NCI-H1694 (cell line): ENCODE data around the gene GRAMD4.

ENCODE experiments used
- DNase-seq: peaks from one replicate; lab custom pipeline; 2025; lab: John Stamatoyannopoulos, UW

GRAMD4 gene

DNA sequence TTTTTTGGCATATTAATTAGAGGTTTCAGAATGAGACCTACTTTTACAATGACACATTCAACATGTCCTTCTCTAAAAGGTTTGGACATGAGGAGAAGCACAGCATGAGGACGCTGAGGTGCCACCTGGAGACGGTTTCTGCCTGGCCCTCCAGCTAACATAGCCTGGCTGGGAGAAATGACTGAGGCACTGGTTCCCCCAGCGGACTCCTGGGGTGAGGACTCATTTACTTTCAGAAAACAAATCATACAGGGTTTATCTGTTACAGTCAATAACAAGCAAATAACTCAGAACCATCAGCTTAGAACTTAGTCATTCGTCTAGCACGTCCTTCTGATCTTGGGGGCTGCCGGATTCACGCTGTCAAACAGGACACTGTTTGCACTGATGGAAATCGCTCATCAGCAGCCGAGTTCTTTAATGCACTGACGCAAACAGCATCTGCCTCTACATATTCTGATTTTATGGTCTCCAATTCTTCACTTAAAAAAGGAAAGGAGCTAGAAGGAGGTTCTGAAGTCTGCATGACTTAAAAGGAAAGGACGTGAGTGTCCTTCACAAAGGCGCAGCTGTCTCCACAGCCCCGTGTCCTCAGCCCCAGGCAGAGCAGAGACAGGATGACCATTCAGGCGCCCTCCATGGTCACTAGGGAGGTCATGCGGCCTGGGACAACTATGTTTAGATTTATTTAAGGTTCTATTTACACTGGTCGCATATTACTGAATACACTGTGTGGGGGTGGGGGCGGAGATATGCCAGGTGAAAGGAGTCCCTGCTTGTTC, 73.6 kb downstream of the GRAMD4 start:
- DNase-seq = peak; percentile 5

DNA sequence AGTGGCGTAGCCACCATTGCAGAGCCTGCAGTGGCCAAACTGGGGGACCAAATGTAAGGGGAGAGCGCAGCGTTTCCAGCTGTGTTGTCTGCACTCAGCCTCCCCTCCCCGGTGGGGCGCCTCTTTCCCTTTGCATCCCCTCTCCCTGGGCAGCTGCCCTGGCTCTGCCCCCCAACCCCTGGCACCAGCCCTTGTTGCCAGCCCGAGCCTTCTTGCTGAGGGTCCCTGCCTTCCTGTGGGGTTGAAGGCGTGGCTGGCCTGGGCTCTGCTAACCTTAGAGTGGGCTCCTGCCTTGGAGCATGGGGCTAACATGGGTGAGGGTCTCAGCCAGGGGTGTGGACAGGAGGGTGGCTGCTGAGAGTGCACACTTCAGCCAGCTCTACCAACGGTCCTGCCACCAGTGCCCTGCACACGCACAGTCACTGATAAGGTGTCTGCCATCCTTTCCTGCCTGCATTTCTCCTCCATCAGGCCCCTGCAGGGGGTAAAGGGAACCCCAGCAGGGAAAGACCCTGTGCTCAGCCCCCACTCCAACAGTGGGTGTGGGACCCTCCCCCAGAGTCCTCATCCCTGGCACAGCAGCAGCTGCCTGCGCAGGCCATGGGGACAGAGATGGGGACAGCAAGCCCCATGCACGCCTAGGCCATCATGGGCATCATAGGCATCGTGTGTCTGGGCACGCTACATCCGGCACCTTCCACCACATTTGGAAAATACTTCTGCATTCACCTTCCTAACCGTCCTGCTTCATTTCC, 74.4 kb downstream of the GRAMD4 start:
- DNase-seq = no peak

DNA sequence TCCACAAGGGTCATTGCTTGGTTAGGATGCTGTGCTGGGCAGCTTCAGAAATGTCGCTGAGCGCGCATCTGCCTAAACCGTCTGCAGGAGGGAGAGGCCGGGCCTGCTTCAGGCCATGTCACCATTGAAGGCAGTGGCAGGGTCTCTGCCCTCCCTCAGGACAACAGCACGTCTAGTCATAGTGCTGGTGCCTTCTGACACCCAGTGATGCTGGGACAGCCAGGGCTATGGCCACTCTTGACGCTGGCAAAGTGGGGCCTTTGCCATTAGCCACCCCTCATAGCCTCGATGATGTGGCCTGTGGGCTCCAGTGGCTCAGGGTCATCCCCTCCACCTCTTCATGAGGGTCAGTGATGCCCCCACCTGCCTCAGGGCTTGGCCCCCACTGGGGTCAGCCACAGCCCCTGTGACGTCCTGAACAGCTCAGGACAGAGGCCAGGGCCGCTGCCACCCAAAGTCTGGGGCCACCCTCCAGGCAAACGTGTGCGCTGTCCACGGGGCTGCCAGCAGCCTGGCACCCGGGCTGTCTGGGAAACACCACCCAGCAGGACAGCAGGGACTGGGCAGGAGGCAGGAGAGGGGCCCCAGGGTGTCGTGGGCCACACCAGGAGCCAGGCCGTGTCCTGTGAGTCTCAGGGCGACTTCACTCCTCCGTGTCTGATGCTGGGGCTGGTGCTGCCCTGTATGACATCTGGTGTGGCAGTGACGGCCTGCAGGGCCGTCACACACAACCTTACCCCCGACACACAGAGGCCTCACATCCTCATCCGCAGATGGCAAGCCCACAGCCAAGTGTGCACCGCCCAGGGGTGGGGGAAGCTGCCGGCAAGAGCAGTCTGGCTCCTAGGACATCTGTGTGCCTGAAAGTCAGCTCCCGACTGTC, 75.4 kb downstream of the GRAMD4 start:
- DNase-seq = peak; percentile 31

DNA sequence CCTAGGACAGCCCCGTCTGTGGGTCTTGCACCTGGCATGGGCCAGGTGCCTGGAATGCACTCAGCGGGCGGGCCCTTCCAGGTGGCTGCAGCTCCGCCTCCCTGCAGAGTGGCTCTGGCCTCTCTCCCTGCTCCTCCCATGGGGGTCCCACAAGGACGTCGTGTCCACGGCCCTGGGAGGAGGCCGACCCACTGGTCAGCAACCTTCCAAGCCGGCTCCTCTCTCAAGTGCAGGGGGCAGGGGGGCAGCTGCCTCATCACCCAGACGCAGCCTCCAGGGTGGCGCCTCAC, 76.0 kb downstream of the GRAMD4 start:
- no peak for DNase-seq

DNA sequence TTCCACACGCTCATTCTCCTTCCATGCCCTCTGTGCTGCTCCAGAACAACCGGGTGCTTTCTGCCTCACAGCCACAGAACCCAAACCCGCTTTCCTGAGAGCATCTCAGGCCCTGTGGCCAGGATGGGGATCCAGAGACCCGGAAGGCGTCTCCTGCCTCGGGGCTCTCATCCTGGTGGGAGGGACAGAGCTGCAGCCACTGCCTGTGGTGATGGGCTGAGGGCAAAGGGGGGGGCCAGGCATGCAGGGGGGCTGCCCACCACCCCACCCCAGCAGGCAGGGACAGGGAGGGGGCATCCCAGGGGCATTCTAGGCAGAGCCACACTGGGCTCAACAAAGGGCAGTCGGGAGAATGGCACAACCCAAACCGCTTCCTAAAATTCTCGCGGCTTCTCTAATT, 76.4 kb downstream of the GRAMD4 start:
- DNase-seq = no peak

DNA sequence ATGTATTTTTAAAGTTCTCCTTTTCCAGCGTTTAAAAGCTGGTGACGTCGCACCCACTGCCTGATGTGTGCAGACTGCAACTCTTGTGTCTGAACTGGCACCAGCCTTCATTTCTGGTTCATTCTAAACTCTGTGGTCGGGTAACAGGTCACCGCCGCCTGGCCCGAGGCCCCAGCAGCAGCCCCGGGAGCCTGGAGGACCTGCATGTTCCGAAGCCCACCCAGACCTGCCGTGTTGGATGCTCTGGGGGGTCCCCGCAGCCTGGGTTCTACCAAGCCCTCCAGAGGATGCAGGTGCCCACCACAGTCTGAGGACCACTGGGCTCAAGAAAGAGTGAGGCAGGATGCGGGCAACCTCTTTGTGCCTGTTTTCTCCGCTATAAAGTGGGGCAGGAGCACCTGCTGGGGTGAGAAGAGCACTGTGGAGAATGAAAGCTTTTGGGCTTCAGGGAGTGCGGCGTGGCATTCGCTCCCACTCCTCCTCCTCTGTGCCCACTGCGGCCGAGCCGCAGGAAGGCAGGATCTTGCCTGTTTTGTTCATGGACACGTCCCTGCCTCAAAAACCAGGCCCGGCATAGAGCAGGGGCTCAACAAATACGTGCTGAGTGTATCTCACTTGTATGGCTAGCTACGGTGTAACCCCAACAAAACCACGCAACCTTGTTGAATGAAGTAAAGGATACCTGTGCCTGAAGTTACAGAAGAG, 77.8 kb downstream of the GRAMD4 start:
- no peak for DNase-seq

DNA sequence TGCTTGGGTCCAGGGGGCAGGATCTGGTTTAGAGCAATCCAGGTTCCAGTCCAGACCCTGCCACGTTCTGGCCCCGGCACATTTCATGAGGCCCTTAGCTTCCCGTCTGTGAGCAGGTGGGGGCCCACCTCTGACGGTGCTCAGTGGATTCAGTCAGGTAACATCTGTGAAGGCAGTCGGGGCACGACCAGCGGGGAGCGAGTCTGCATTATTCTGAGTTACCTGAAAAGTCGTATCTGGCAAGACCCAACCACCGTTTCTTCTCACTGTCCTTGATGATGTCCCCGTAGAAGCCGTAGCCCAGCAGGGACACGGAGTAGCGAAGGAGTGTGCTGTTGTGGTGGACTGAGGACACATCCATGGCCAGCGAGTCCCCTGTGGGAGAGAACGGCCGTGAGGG, 78.9 kb downstream of the GRAMD4 start:
- no peak for DNase-seq

DNA sequence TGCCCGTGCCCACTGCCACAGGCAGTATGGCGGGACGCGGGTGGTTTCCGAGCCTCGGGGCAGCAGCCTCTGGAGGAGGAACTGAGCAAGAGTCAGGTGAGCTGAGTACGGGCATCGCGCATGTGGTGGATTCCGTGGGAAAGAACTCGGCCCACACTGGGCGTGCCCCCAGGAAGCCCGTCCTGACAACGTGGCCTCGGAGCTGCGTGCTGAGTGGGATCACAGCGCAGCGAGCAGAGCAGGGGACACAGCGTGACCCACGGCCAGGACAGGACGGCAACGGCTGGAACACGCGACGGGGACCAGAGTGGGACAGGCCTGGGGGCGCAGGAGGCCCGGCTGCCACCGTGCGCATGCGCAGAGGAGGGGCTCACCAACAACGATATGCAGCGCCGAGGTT, 81.1 kb downstream of the GRAMD4 start:
- no peak for DNase-seq

DNA sequence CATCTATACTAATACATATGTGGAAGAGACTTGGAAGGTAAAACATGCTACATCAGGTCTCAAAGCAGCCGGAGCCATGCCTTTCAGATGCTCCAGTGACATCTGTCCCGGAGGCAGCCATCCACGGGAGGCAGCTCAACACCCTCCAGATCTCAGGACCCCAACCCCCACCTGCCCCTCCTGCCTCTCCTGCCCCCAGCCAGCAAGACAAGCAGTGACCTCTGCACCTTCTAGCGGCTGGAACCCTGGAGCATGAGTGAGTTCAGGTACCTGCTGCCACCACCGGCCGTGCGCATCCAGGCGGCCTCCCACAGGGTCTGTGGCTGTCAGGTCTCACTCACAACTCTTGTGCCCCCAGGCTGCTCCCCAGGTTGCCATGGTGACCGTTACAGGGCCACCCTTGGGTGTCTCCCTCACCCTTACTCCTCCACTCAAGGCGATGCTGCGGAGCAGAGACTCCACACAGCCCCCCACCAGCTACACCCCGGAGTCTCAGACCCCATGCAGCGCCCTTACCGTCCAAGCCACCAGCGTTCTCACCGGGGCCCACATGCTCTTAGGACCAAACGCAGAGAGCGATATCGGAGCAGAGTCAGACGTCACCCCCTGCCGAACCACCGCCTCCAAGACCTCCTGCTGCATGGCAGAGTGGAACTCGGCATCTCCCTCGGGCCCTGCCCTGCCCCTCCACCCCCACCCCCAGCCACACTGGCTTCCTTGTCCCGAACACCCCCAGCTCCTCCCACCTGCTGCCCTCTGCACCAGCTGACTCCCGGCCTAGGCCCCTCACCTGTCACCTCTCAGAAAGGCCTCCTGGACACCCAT, 83.2 kb downstream of the GRAMD4 start:
- DNase-seq = no peak

DNA sequence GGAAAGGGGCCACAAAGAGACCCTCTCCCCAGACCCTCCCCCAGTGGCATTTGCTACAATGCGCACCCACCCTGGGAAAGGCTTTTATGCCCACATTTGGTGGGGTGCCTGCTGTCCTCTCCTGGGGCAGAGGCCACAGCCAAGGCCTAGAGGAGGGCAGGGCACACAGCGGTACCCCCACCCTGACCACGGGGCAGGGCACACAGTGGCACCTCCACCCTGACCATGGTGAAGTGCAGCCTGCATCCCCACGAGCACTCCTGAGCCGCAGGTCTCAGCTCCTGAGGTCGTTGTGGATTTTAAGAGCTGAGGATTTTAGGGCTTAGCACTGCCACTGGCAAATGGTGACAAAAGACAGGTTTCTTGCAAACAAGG, 83.8 kb downstream of the GRAMD4 start:
- DNase-seq = no peak

DNA sequence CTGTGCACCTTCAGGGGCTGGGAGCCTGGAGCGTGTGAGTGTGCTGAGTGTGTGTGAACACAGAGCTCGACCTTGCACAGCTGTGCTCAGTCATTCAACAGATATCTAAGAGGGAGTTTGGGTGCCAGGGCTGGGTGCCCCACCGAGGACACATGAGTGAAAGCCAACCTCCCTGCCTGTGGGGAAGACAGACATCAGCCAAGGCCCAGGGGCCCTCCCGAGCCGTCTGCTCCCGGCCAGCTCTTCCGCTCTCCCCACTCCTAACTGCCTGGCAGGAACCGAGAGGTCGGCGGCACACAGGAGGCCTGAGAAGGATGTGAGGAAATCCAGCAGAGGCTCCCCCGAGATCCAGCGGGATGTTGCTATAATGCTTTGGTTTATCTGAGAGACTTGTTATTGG, 85.9 kb downstream of the GRAMD4 start:
- no peak for DNase-seq

DNA sequence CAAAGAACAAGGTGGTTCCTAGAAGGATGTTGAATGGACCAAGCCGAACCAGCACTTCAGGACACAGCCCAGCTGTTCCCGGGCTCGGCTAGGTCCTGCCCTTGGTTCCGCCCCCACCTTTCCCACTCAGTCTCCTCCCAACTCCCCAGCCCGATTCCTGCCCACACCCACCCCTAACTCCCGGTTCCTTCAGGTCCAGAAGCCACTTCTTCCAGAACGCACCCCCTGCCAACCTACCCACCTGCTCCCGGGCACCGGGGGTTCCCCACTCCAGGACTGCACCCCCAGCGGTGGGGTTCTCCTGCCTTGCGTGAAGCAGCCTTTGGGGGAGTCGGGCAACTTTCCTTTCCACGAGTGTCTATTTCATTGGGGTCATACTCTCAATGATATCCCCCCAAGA, 87.1 kb downstream of the GRAMD4 start:
- no peak for DNase-seq

DNA sequence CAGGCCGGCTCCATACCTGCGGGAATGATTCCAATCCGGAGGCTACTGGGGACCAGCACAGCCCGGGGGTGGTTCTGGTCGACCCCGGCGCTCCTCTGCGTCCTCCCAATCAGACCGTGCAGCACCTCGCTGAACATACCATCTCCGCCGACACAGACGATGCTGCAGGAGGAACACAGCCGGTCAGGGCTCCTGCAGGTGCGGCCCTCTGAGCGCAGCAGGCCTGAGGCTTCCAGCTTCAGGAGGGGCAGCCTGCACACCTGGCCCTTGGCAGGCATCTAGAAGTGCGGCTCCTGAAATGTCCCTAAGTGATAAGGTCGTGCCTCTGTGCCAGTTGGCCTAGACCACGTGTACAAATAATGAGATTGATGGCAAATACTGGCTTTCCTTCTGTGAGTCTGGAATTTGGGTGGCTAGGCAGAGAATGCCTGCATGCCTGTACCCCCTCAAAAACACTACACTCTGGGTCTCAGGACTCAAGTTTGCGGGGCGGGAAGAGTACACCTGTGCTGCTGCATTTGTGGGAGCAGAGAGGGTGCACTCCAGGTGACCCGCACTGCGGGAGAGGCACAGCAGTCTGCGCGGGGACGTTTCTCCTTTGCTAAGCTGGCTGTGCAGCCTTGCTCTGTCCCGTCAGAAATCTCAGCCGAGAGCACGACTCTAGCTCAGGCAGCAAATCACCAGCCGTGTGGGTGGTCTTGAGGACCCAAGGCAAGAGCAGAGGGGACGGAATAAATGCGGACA, 87.8 kb downstream of the GRAMD4 start:
- DNase-seq = no peak

DNA sequence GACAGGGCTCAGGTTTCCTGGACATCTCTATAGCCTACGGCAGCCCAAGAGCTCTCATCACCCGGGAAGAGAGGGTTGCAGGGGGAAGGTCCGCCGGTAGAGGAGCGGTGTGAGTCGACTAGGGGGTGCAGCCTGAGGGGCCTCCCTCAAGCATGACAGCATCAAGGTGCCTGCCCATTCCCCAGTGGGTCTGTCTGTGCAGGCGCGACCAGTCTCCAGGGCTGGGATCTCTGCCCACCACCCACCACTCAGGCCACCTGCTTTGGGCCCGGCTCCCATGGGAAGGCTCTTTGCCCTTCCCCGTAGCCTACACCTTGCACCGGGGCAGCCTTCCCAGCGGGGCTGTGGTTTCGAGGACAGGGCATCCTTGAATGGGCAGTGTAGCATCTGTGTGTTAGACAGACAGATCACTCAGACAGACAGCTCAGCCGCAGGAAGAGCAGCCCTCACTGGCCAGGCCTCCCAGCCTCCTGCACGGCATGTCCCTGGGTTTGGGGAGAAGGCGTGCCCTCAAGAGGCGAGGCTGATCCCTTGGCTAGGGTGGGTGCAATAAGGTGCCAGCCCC, 88.7 kb downstream of the GRAMD4 start:
- DNase-seq = no peak

DNA sequence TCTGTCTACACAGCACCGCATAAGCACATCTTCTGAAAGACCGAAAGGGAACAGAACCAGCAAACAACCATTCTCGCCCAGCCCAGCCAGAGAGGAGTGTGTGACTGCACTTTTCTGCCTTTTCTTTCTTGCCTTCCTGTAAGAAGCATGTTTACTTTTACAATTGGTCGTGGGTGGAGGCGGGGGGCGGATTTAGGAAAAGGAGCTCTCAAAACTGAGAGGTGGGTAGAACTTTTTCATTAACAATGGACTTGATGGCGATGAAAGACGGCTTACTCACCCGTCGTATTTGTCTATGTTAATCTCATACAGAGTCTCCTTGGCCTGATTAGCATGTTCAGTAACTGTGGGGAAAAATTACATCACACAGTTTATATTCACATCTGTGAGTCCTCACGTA, 90.6 kb downstream of the GRAMD4 start:
- DNase-seq = no peak

DNA sequence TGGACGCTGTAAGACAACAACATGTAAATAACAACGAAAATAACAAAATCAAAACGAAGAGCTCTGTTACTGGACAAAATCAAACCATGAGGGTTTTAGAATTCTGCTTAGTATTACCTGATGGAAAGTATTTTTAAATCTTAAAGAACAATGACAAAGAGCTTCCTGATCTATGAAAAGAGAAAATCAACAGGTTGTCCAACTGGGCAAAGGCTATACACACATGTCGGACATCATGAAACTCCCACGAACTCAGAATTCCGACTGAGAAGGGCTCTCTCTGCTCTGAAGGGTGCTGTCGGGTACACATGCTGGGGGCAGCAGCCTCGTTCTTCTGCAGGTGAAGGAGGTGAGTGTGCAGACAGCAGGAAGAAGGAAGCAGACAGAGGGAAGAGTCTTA, 92.1 kb downstream of the GRAMD4 start:
- DNase-seq = no peak

DNA sequence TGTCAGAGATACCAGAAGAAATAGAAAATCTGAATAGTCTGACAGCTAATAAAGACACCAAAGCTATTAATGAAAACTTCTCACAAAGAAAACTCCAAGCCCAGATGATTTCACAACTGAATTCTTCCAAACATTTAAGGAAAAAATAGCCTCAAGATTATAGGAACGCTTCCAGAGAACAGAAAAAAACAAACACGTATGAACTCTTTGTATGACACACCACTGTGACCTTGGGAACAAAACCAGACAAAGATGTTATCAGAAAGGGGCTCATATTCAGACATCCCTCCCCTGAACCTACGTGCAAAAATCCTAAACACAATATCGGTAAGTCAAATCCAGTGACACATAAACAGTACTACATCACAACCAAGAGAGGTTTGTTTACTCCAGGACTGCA, 94.4 kb downstream of the GRAMD4 start:
- DNase-seq = no peak

DNA sequence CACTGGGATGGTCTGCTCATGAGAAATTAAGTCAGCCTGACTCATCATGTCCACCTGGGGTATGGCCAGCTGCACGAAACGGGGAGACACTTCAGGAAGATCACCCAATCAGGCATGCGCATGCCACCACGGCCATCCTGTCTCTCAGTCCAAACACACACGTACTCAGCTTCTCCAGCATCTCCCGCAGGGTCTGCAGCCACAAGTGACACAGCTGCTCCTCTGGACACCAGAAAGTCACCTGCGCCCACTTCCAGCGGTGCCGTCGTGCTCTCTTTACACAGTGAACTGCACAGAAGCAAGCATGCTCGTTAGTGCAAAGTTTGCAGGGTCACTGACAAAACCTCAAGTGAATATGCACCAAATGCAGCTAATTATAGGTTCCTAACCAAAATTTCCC, 99.7 kb downstream of the GRAMD4 start:
- no peak for DNase-seq

DNA sequence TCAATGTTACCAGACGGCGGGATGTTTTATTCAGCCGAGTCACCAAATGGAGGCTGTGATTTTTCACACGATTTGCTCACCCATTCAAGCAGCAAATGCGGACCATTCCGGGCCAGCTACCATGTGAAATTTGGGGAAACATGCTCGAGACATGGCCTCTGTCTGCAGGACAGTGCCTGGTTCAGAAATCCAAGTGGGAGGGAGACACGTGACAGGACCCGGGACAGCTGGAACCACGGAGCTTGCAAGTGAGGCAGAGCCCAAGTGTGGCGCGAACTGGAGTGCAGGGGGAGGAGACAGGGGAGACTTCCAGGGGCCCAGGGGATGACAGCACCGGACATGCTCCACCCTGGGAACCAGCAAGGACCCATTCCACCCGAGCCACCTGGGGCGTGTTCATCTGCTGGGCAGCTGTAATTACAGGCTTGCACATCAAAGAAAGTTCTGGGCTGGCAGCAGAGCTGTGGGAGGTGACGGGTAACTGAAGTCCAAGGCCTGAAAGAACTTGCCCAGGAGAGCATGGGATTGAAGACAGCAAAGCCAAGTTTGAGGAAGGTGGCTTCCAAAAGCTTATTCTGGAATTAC, 101.4 kb downstream of the GRAMD4 start:
- no peak for DNase-seq

DNA sequence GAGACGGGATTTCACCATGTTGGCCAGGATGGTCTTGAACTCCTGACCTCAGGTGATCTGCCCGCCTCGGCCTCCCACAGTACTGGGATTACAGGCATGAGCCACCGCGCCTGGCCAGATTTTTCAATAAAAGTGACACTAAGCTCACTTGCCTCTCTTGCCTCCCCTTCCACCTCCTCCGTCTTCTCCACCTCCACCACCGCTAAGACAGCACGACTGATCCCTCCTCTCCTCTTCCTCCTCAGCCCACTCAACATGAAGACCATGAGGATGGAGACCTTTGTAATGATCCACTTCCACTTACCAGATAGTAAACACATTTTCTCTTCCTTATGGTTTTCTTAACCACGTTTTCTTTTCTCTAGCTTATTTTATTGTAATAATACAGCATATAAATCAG, 103.7 kb downstream of the GRAMD4 start:
- DNase-seq = no peak
